H9 (cell line): ENCODE measurements around the gene SHB. TPM values are rescaled to one million over a fixed set of nuclear protein-coding genes. Genes with fewer than 3 reads are reported as not detected.

Experiments used
- DNase-seq: peaks from one replicate; pipeline ENCODE4 v3.0.0-alpha.2; 2017
- H2AFZ ChIP-seq: one replicate; pipeline ENCODE4 v1.6.1; 2013; ENCODE audit warnings: mild to moderate bottlenecking, low read length, control low read depth, moderate library complexity
- H2AK5ac ChIP-seq: 2 replicates; pipeline ENCODE4 v1.6.1; 2013; ENCODE audit warnings: low read length, control low read depth, mixed read lengths; ENCODE audit not compliant: insufficient read length
- H2BK120ac ChIP-seq: one replicate; pipeline ENCODE4 v1.6.1; 2013; ENCODE audit warnings: low read depth, mild to moderate bottlenecking, low read length, control low read depth, inconsistent platforms; ENCODE audit not compliant: poor library complexity, severe bottlenecking
- H2BK12ac ChIP-seq: 2 replicates; pipeline ENCODE4 v1.6.1; 2013; ENCODE audit warnings: low read length, control low read depth, mixed read lengths, low read depth; ENCODE audit not compliant: insufficient read length
- H2BK15ac ChIP-seq: 2 replicates; pipeline ENCODE4 v1.6.1; 2013; ENCODE audit warnings: low read depth, low read length, control low read depth
- H2BK20ac ChIP-seq: one replicate; pipeline ENCODE4 v1.6.1; 2013; ENCODE audit warnings: low read depth, mild to moderate bottlenecking, low read length, control low read depth, inconsistent platforms; ENCODE audit not compliant: poor library complexity, severe bottlenecking
- H2BK5ac ChIP-seq: 2 replicates; pipeline ENCODE4 v1.6.1; 2013; ENCODE audit warnings: low read length, control low read depth, mixed read lengths; ENCODE audit not compliant: insufficient read length
- H3K14ac ChIP-seq: 2 replicates; pipeline ENCODE4 v1.6.1; 2013; ENCODE audit warnings: low read length, control low read depth; ENCODE audit not compliant: insufficient read depth
- H3K18ac ChIP-seq: 2 replicates; pipeline ENCODE4 v1.6.1; 2013; ENCODE audit warnings: low read depth, mild to moderate bottlenecking, mixed read lengths, low read length, control low read depth; ENCODE audit not compliant: insufficient read length
- H3K23ac ChIP-seq: 2 replicates; pipeline ENCODE4 v1.6.1; 2013; ENCODE audit warnings: low read length, control low read depth, mixed read lengths, low read depth; ENCODE audit not compliant: insufficient read length
- H3K23me2 ChIP-seq: 2 replicates; pipeline ENCODE4 v1.6.1; 2013; ENCODE audit warnings: low read depth, mild to moderate bottlenecking, mixed read lengths, low read length, control low read depth; ENCODE audit not compliant: insufficient read length, poor library complexity, severe bottlenecking
- H3K27ac ChIP-seq: 2 replicates; pipeline ENCODE4 v1.5.1; 2013; ENCODE audit warnings: low read length, control low read depth, mixed read lengths, low read depth; ENCODE audit not compliant: insufficient read length
- H3K27me3 ChIP-seq: 2 replicates; pipeline ENCODE4 v1.6.1; 2013; ENCODE audit warnings: low read length, control low read depth, inconsistent platforms; ENCODE audit not compliant: insufficient read depth
- H3K4ac ChIP-seq: 2 replicates; pipeline ENCODE4 v1.6.1; 2013; ENCODE audit warnings: low read depth, mild to moderate bottlenecking, control low read depth, inconsistent platforms, low read length, moderate library complexity
- H3K4me1 ChIP-seq: 2 replicates; pipeline ENCODE4 v1.6.1; 2013; ENCODE audit warnings: low read length, control low read depth, inconsistent platforms; ENCODE audit not compliant: insufficient read depth
- H3K4me2 ChIP-seq: 2 replicates; pipeline ENCODE4 v1.6.1; 2013; ENCODE audit warnings: low read length, control low read depth, mixed read lengths; ENCODE audit not compliant: insufficient read length, insufficient read depth
- H3K56ac ChIP-seq: 2 replicates; pipeline ENCODE4 v1.6.1; 2013; ENCODE audit warnings: low read depth, mild to moderate bottlenecking, mixed read lengths, low read length, control low read depth; ENCODE audit not compliant: insufficient read length
- H3K79me1 ChIP-seq: 2 replicates; pipeline ENCODE4 v1.6.1; 2013; ENCODE audit warnings: low read depth, mild to moderate bottlenecking, moderate library complexity, low read length, control low read depth, inconsistent platforms; ENCODE audit not compliant: insufficient read depth, poor library complexity, severe bottlenecking
- H3K79me2 ChIP-seq: 2 replicates; pipeline ENCODE4 v1.6.1; 2013; ENCODE audit warnings: low read length, control low read depth, inconsistent platforms; ENCODE audit not compliant: insufficient read depth
- H3K9ac ChIP-seq: 2 replicates; pipeline ENCODE4 v1.6.1; 2013; ENCODE audit warnings: low read length, control low read depth, mixed read lengths; ENCODE audit not compliant: insufficient read length; ENCODE audit errors: extremely low read depth
- H3K9me3 ChIP-seq: one replicate; pipeline ENCODE4 v1.6.1; 2013; ENCODE audit warnings: low read depth, low read length, inconsistent platforms; ENCODE audit not compliant: control insufficient read depth
- H3T11ph ChIP-seq: one replicate; pipeline ENCODE4 v1.6.1; 2013; ENCODE audit warnings: mild to moderate bottlenecking, low read length, control low read depth, inconsistent platforms
- H4K20me1 ChIP-seq: one replicate; pipeline ENCODE4 v1.6.1; 2013; ENCODE audit not compliant: control insufficient read depth, insufficient read length, insufficient read depth
- H4K5ac ChIP-seq: 2 replicates; pipeline ENCODE4 v1.6.1; 2013; ENCODE audit warnings: low read depth, mild to moderate bottlenecking, mixed read lengths, low read length, control low read depth; ENCODE audit not compliant: insufficient read length
- H4K8ac ChIP-seq: replicated peaks from 2 replicates; pipeline ENCODE4 v1.6.1; 2013; ENCODE audit warnings: low read length, control low read depth, mixed read lengths, low read depth; ENCODE audit not compliant: insufficient read length
- H4K91ac ChIP-seq: 2 replicates; pipeline ENCODE4 v1.6.1; 2013; ENCODE audit warnings: low read depth, mild to moderate bottlenecking, moderate library complexity, mixed read lengths, low read length, control low read depth; ENCODE audit not compliant: insufficient read length
- H3K27ac Mint-ChIP-seq, 3 experiments: 2 replicates in 2 of 3; 3 replicates in 1 of 3; pipeline ENCODE4 v1.8.0; 2020 to 2021; ENCODE audit warnings: mixed read lengths in 3 of 3, mild to moderate bottlenecking in 1 of 3, moderate library complexity in 1 of 3
- H3K27me3 Mint-ChIP-seq: 2 replicates; pipeline ENCODE4 v1.8.0; 2021; ENCODE audit warnings: low read depth, mild to moderate bottlenecking, moderate library complexity, mixed read lengths
- H3K36me3 Mint-ChIP-seq, 3 experiments: 2 replicates in 2 of 3; 3 replicates in 1 of 3; pipeline ENCODE4 v1.8.0; 2020 to 2021; ENCODE audit warnings: low read depth in 3 of 3, mixed read lengths in 3 of 3; ENCODE audit not compliant: insufficient read depth in 1 of 3
- H3K4me1 Mint-ChIP-seq, 2 experiments: 2 replicates each; pipeline ENCODE4 v1.8.0; 2020; ENCODE audit warnings: mixed read lengths in 2 of 2
- H3K4me3 Mint-ChIP-seq, 2 experiments: 2 replicates in 1 of 2; 3 replicates in 1 of 2; pipeline ENCODE4 v1.8.0; 2020 to 2021; ENCODE audit warnings: mild to moderate bottlenecking in 2 of 2, mixed read lengths in 2 of 2, moderate library complexity in 1 of 2
- H3K9me3 Mint-ChIP-seq, 2 experiments: 2 replicates in 1 of 2; 3 replicates in 1 of 2; pipeline ENCODE4 v1.8.0; 2020; ENCODE audit warnings: mild to moderate bottlenecking in 2 of 2, mixed read lengths in 2 of 2, moderate library complexity in 1 of 2
- WGBS: extraction: QIAGEN DNeasy Blood & Tissue Kit; methylation state at CpG from one replicate; pipeline ENCODE4 v1.1.7; 2013; ENCODE audit warnings: missing lambda C conversion rate, low lambda C conversion rate, mixed read lengths; ENCODE audit not compliant: insufficient read length; ENCODE audit errors: extremely low coverage; 5-methylcytosine and 5-hydroxymethylcytosine counted together
- total RNA-seq: library from RNA; stranded (reverse); gene quantifications from 2 replicates; pipeline ENCODE4 v1.2.1, GENCODE V29; 2021
- TF ChIP-seq, protein P1 (sequence below): fragments of 200-600 bp; sonication (generic); conservative IDR thresholded peaks from 3 replicates; pipeline ENCODE4 v1.8.0; 2021; ENCODE audit warnings: antibody characterized with exemption, mild to moderate bottlenecking

SHB gene
- total RNA-seq, 1 experiment from 2014 or later, result 14.6 TPM

- Histone ChIP-seq H3K9me3 (no peaks in the 10 kb centered on the region), H3K27me3 (no peaks in the 10 kb centered on the region), H4K8ac (no peak overlapping the region), H2AFZ (no peak overlapping the region), H3K79me2 (no peaks in the 10 kb centered on the region), H4K20me1 (no peaks in the 10 kb centered on the region), H2AK5ac (no peak overlapping the region), H3K9ac (no peak overlapping the region), H2BK120ac (no peak overlapping the region), H3K56ac (no peak overlapping the region), H4K91ac (no peak overlapping the region), H3K4ac (no peak overlapping the region), H3K18ac (no peak overlapping the region), H2BK5ac (no peak overlapping the region), H3K27ac (no peak overlapping the region), H2BK15ac (no peak overlapping the region), H3K14ac (no peak overlapping the region), H3T11ph (no peak overlapping the region), H3K79me1 (no peaks in the 10 kb centered on the region), H4K5ac (no peak overlapping the region), H3K23me2 (no peaks in the 10 kb centered on the region), H3K23ac (no peak overlapping the region), H3K4me2 (no peak overlapping the region), H2BK12ac (no peak overlapping the region), H3K4me1 (no peaks in the 10 kb centered on the region; the same call in 1 of the 2 replicates), H2BK20ac (no peak overlapping the region)
- no peak for DNase-seq
- Mint-ChIP-seq H3K4me3 (no peak overlapping the region), H3K36me3 (peaks cover 0 to 6% (median 0%) of the 10 kb centered on the region in 3 experiments; a peak in 1 of 7 replicates), H3K27ac (peak overlapping the region in 1 of 3 experiments; percentile 73; a peak in 1 of 7 replicates), H3K9me3 (no peaks in the 10 kb centered on the region), H3K27me3 (no peaks in the 10 kb centered on the region; the same call in 1 of the 2 replicates), H3K4me1 (peaks cover 51 to 67% of the 10 kb centered on the region in 2 experiments)
- TF ChIP-seq, protein P1, sequence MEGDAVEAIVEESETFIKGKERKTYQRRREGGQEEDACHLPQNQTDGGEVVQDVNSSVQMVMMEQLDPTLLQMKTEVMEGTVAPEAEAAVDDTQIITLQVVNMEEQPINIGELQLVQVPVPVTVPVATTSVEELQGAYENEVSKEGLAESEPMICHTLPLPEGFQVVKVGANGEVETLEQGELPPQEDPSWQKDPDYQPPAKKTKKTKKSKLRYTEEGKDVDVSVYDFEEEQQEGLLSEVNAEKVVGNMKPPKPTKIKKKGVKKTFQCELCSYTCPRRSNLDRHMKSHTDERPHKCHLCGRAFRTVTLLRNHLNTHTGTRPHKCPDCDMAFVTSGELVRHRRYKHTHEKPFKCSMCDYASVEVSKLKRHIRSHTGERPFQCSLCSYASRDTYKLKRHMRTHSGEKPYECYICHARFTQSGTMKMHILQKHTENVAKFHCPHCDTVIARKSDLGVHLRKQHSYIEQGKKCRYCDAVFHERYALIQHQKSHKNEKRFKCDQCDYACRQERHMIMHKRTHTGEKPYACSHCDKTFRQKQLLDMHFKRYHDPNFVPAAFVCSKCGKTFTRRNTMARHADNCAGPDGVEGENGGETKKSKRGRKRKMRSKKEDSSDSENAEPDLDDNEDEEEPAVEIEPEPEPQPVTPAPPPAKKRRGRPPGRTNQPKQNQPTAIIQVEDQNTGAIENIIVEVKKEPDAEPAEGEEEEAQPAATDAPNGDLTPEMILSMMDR, result no peak
- no CpG with 5 or more reads among the region's 7 CpGs for WGBS
Measured at GRCh38 chr9:37921168-37921510, 147.9 kb downstream of the SHB start.
